DOHH2 (cell line): ENCODE data around the gene CFAP77.

Source experiments
- CTCF ChIP-seq: fragments of 200-600 bp; sonication (generic); IDR thresholded peaks from one replicate; pipeline ENCODE4 v1.5.1; 2014; ENCODE audit warnings: antibody characterized with exemption, mild to moderate bottlenecking, low read depth, low read length; ENCODE audit not compliant: poor library complexity, severe bottlenecking
- EZH2phosphoT487 ChIP-seq: fragments of 200-600 bp; sonication (generic); IDR thresholded peaks from 2 replicates; pipeline ENCODE4 v1.6.1; 2017; ENCODE audit warnings: borderline replicate concordance, mild to moderate bottlenecking, antibody characterized with exemption, low read length, moderate library complexity, mixed read lengths

GRCh38 chr9:132505991-132506655 is 96.1 kb downstream of the CFAP77 start:
- TF ChIP-seq CTCF (no peak), EZH2phosphoT487 (no peak)
